Nephron (organoid): Measurements from ENCODE around the gene LRRC4C.

Experiments
- H3K27ac Mint-ChIP-seq, 3 experiments: 2 replicates each; pipeline ENCODE4 v1.8.0; 2020; ENCODE audit warnings: mixed read lengths in 3 of 3, mild to moderate bottlenecking in 2 of 3, moderate library complexity in 1 of 3
- H3K27me3 Mint-ChIP-seq: 2 replicates; pipeline ENCODE4 v1.8.0; 2021; ENCODE audit warnings: low read depth, mild to moderate bottlenecking, moderate library complexity, mixed read lengths
- H3K36me3 Mint-ChIP-seq: 2 replicates; pipeline ENCODE4 v1.8.0; 2020; ENCODE audit warnings: low read depth, mixed read lengths
- H3K4me1 Mint-ChIP-seq: 2 replicates; pipeline ENCODE4 v1.8.0; 2020; ENCODE audit warnings: mixed read lengths
- H3K4me3 Mint-ChIP-seq, 3 experiments: 2 replicates each; pipeline ENCODE4 v1.8.0; 2020; ENCODE audit warnings: mild to moderate bottlenecking in 3 of 3, mixed read lengths in 3 of 3, moderate library complexity in 2 of 3
- H3K9me3 Mint-ChIP-seq: 2 replicates; pipeline ENCODE4 v1.8.0; 2020; ENCODE audit warnings: mixed read lengths
- TF ChIP-seq, protein P1 (sequence below), 3 experiments: fragments of 200-600 bp; sonication (generic); IDR thresholded peaks; one replicate each; pipeline ENCODE4 v1.5.0; 2021; ENCODE audit warnings: antibody characterized with exemption in 3 of 3; ENCODE audit not compliant: unreplicated experiment in 3 of 3

The LRRC4C gene

GRCh38 chr11:41201156-41201555 is 258.3 kb downstream of the LRRC4C start:
- Mint-ChIP-seq H3K27ac (peak overlapping the region in 2 of 3 experiments; percentile 29 to 39), H3K9me3 (peaks cover 5% of the 10 kb centered on the region), H3K4me1 (peaks cover 13% of the 10 kb centered on the region), H3K27me3 (no peaks in the 10 kb centered on the region), H3K4me3 (no peak overlapping the region), H3K36me3 (no peaks in the 10 kb centered on the region)
- TF ChIP-seq, protein P1, sequence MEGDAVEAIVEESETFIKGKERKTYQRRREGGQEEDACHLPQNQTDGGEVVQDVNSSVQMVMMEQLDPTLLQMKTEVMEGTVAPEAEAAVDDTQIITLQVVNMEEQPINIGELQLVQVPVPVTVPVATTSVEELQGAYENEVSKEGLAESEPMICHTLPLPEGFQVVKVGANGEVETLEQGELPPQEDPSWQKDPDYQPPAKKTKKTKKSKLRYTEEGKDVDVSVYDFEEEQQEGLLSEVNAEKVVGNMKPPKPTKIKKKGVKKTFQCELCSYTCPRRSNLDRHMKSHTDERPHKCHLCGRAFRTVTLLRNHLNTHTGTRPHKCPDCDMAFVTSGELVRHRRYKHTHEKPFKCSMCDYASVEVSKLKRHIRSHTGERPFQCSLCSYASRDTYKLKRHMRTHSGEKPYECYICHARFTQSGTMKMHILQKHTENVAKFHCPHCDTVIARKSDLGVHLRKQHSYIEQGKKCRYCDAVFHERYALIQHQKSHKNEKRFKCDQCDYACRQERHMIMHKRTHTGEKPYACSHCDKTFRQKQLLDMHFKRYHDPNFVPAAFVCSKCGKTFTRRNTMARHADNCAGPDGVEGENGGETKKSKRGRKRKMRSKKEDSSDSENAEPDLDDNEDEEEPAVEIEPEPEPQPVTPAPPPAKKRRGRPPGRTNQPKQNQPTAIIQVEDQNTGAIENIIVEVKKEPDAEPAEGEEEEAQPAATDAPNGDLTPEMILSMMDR (IDR thresholded peaks at IDR 0.05; ENCODE audit: unreplicated experiment in 3 of 3): peak; percentile 38 to 70 (median 60)

- Mint-ChIP-seq H3K9me3 (peaks cover 15% of the 10 kb centered on the region), H3K36me3 (no peaks in the 10 kb centered on the region), H3K4me1 (no peaks in the 10 kb centered on the region), H3K27me3 (no peaks in the 10 kb centered on the region), H3K27ac (no peak overlapping the region), H3K4me3 (no peak overlapping the region)
- TF ChIP-seq, protein P1 (IDR thresholded peaks at IDR 0.05; ENCODE audit: unreplicated experiment in 3 of 3): no peak
These were observed 268.9 kb downstream of the LRRC4C start for GRCh38 chr11:41190437-41191082.

DNA sequence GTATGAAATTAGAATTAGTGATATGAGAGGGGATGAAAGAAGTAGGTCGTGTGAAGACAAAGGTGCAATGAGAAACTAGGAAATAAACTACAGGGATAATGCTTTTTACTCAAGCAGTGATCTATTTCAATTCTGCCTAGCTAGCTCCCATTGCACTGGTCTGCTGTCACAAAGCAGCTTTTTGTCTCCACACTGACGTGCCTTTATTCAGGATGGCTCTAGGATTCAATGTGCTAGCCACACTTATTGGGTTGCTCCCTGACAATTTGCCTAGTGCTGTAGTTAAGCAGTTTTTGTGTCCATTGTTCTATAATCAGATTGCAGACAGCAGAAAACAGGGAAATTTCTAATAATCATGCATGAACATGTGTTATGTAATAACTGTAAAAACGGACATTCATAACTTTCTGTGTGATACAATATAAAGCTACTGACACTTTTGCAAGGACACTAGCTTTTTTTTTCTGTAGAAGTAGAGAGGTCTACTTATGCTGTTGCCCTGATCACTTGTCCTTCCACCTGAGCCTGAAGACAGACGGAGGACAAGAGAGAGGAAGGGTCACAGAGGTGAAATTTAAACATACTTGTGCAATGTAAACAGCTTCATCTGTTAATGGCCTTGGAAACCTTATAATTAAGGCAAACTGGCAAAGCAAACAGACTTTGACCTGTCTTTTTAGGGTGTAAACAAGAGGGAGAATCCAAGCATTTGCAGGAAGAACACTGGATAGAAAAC is 269.6 kb downstream of the LRRC4C start:
- Mint-ChIP-seq H3K4me1 (no peaks in the 10 kb centered on the region), H3K4me3 (no peak overlapping the region), H3K9me3 (peaks cover 15% of the 10 kb centered on the region), H3K27me3 (no peaks in the 10 kb centered on the region), H3K27ac (no peak overlapping the region), H3K36me3 (no peaks in the 10 kb centered on the region)
- TF ChIP-seq, protein P1 (IDR thresholded peaks at IDR 0.05; ENCODE audit: unreplicated experiment in 3 of 3): no peak

- no peaks in the 10 kb centered on the region for H3K4me1 Mint-ChIP-seq
- H3K36me3 Mint-ChIP-seq: no peaks in the 10 kb centered on the region
- peaks cover 3% of the 10 kb centered on the region for H3K9me3 Mint-ChIP-seq
- TF ChIP-seq, protein P1 (IDR thresholded peaks at IDR 0.05; ENCODE audit: unreplicated experiment in 3 of 3): no peak
- H3K4me3 Mint-ChIP-seq: no peak overlapping the region
- no peak overlapping the region for H3K27ac Mint-ChIP-seq
- peaks cover 3% of the 10 kb centered on the region for H3K27me3 Mint-ChIP-seq
These were observed 281.7 kb downstream of the LRRC4C start for GRCh38 chr11:41177791-41178190.

- H3K36me3 Mint-ChIP-seq: no peaks in the 10 kb centered on the region
- H3K9me3 Mint-ChIP-seq: no peaks in the 10 kb centered on the region
- H3K4me1 Mint-ChIP-seq: no peaks in the 10 kb centered on the region
- TF ChIP-seq, protein P1 (IDR thresholded peaks at IDR 0.05; ENCODE audit: unreplicated experiment in 3 of 3): peak in 1 of 3 experiments; percentile 9
- no peak overlapping the region for H3K27ac Mint-ChIP-seq
- peaks cover 3% of the 10 kb centered on the region for H3K27me3 Mint-ChIP-seq
- H3K4me3 Mint-ChIP-seq: no peak overlapping the region
These were observed 284.0 kb downstream of the LRRC4C start for GRCh38 chr11:41175304-41175972.
